NCI-H345 (cell line): ENCODE measurements around the gene DCUN1D1.
"Not testable (repeated sequence)": the region's sequence is repeated elsewhere in the genome, so short reads cannot be mapped to it uniquely, and the experiment has no call there.

Experiments used
- DNase-seq: peaks from one replicate; lab custom pipeline; 2025; lab: John Stamatoyannopoulos, UW

The DCUN1D1 gene

GRCh38 chr3:182980204-182981037 is at the start of gene DCUN1D1:
Gene DCUN1D1 (minus strand): TSS chr3:182980538. CDS start chr3:182980489, 49 bp downstream.
- DNase-seq = peak; percentile 87

- no peak for DNase-seq
Observed at GRCh38 chr3:183028416-183028815, 48.1 kb upstream of the DCUN1D1 start.

GRCh38 chr3:183027276-183027675 is 46.9 kb upstream of the DCUN1D1 start:
- DNase-seq = no peak

GRCh38 chr3:183022936-183023516 is 42.7 kb upstream of the DCUN1D1 start:
- DNase-seq = no peak

- DNase-seq = no peak
Observed at GRCh38 chr3:183018421-183019192, 38.3 kb upstream of the DCUN1D1 start.

DNA sequence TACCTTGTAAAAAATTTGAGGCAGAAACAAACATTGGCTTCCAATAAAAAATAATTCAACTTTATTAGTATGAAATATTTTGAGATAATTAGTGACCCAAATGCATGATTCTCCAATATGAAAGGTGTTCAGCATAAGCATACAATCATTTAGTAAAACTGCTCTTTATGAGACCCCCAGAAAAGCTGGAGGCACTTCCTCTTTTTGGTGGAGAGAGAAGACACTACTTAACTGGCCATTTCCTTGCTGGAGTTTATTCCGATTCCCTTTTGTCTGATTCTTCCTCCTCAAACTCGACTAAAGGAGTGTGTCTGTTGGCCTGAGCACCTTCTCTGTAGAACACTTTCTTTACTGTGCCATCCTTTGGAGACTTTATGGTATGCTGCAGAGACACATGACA is 34.8 kb upstream of the DCUN1D1 start:
- DNase-seq = no peak

DNA sequence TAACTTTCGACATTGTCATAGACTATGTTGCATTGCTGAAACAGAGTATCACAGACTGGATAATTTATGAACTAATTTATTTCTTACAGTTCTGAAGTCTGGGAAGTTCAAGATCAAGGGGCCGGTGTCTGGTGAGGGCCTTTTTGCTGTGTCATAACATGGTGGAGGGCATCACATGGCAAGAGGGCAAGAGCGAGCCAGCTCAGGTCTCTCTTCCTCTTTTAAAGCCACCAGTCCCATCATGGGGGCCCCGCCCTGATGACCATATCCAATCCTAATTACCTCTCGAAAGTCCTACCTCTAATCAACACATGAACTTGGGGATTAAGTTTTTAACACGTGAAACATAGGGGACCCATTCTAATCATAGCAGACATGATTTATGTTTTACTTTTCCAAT is 33.5 kb upstream of the DCUN1D1 start:
- no peak for DNase-seq

DNA sequence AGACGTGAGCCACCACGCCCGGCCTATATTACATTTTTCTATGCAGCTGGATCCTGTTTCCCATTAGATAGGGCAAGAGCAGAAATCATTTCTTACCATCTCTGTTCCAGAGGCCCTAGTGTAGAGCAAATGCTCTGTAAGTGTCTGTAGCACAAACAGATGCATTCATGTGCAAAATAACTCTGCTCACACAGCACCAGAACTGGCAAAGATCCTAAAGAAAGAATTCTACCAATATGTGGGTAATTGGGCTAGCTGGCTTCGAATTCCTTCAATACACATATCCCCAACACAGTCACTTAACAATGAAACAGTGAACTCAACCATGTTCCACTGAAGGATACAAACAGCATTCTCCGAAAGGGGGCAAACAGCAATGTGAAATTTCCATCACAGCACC is 32.7 kb upstream of the DCUN1D1 start:
- DNase-seq = no peak

GRCh38 chr3:183008800-183009199 is 28.5 kb upstream of the DCUN1D1 start:
- no peak for DNase-seq

DNA sequence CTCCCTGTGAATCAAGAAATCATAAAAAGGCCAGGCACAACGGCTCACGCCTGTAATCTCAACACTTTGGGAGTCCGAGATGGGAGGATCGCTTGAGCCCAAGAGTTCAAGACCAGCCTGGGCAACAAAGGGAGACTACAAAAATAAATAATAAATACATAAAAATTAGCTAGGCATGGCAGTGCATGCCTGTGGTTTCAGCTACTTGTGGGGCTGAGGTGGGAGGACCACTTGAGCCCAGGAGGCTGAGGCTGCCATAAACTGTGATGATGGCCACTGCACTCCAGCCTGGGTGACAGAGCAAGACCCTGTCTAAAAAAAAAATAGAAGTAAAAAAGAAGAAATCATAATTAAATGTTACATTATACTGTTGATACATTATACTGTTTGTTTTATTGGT is 28.0 kb upstream of the DCUN1D1 start:
- DNase-seq = no peak

GRCh38 chr3:183006396-183007002 is 26.2 kb upstream of the DCUN1D1 start:
- no peak for DNase-seq

DNA sequence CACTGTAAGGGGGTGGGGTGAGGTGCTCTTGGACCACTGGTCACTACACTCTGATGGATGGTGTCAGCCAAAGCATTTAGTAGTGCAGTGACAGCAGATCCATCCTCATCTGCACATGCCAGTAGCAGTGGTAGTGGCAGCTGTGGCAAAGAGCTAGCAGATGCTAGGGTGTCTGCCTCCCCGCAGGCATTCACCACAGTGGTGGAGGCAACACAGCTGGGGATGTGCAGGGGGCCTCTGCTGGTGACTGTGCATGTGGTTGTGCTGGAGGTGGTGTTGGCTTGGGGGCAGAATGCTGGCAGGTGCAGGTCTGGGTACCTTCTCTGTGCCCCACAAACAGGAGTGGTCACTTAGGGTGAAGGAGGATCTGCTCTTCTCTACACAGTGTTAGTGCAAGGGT is 19.4 kb upstream of the DCUN1D1 start:
- no peak for DNase-seq

DNA sequence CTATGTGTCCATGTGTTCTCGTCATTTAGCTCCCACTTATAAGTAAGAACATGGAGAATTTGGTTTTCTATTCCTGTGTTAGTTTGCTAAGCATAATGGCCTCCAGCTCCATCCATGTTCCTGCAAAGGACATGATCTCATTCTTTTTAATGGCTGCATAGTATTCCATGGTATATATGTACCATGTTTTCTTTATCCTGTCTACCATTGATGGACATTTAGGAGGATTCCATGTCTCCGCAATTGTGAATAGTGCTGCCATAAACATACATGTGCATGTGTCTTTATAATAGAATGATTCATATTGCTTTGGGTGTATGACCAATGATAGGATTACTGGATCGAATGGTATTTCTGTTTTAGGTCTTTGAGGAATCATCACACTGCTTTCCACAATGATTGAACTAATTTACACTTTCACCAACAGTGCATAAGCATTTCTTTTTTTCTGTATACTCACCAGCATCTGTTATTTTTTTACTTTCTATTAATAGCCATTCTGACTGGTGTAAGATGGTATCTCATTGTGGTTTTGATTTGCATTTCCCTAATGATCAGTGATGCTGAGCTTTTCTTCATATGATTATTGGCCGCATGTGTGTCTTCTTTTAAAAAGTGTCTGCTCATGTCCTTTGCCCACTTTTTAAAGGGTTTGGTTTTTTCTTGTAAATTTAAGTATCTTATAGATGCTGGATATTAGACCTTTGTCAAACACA is 13.3 kb upstream of the DCUN1D1 start:
- DNase-seq = not testable (repeated sequence)

- peak; percentile 46 for DNase-seq
Observed at GRCh38 chr3:182989566-182989965, 9.2 kb upstream of the DCUN1D1 start.

GRCh38 chr3:182986021-182986420 is 5.7 kb upstream of the DCUN1D1 start:
- DNase-seq = no peak

DNA sequence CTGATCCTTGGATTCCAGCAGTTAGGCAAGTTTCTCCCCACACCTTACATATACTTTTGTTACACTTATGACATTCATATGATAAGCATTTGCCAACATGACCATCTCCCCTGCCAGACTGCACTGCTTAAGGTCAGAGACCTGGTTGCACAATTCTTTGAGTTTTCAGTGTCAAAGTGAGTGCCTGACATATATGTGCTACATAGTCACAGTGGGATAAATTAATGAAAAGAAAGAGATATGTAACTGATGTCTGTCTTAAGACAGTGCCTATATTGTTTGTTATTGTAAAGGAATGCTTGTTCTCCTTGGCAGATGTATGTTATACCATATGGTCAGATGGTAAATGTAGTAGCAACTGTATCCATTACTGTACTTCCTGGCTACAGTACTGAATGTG is 3.5 kb upstream of the DCUN1D1 start:
- DNase-seq = no peak

DNA sequence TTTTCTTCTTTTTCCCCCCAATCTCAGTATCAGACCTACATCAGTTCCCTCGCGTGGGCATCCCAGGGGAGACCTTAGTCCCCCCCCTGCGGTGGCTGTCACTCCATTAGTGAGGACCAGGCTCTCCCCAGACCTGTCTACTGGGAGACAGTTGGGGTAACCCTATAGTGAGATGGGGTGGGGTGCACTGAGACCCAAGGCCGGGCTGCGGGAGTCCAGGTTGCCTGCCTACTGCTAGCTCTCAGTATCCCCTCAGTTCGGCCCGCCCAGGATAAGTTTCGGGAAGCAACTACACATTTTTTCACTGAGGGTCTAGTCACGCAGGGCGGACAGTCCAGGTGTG is 671 bp upstream of the DCUN1D1 start:
- no peak for DNase-seq

- peak; percentile 50 for DNase-seq
Observed at GRCh38 chr3:182979674-182980191, 605 bp downstream of the DCUN1D1 start.

GRCh38 chr3:182979103-182979673 is 1.1 kb downstream of the DCUN1D1 start:
- peak; percentile 50 for DNase-seq

DNA sequence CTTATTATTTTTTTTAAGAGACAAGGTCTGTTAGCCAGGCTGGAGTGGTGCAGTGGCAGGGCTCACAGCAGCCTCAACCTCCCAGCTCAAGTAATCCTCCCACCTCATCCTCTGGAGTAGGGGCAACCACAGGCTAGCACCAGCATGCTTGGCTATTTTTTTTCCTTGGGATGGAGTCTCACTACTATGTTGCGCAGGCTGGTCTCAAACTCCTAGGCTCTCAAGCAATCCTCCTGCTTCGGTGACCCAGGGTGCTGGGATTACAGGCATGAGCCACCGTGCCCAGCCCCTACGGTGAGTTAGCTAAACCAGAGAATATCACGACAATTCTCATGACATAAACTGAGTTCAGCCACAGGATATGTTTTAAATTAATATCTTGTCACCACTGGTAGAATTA is 2.0 kb downstream of the DCUN1D1 start:
- DNase-seq = no peak

DNA sequence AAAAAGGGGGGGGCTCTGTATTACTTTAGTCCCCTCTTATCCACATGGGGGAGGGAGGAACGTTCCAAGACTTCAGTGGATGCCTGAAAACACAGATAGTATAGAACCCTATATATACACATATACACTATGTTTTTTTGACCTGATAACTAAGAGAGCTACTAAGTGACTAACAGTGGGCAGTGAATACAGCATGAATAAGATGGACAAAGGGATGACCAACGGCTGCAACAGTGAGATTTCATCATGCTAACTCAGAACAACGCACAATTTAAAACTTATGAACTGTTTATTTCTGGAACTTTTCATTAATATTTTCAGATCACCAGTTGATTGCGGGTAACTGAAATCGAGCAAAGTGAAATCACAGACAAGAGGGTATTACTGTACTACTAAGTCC is 7.3 kb downstream of the DCUN1D1 start:
- no peak for DNase-seq
